K562 (cell line): Measurements from ENCODE around the gene SLC10A4. TPM values are rescaled to one million over a fixed set of nuclear protein-coding genes. Genes with fewer than 3 reads are reported as not detected.

ENCODE experiments used
- HDAC6 ChIP-seq: IDR thresholded peaks from 2 replicates; pipeline ENCODE4 v1.6.1; 2012; ENCODE audit warnings: low read depth, mild to moderate bottlenecking, control low read depth, inconsistent platforms, low read length, moderate library complexity
- KLF13 ChIP-seq: fragments of 450-650 bp; IDR thresholded peaks from 2 replicates; pipeline ENCODE4 v1.6.1; 2016; ENCODE audit warnings: missing genetic modification characterization, low read depth, mild to moderate bottlenecking, missing compliant biosample characterization, moderate library complexity, borderline replicate concordance
- MEF2D ChIP-seq: conservative IDR thresholded peaks from 2 replicates; pipeline ENCODE4 v1.6.1; 2016; ENCODE audit warnings: low read depth, missing genetic modification characterization, missing compliant biosample characterization
- ZMIZ1 ChIP-seq, 2 experiments: fragments of 150-350 bp in 1 of 2; IDR thresholded peaks; 2 replicates each; pipeline ENCODE4 v1.6.1; 2012 to 2016; ENCODE audit warnings: low read depth in 2 of 2, low read length in 2 of 2, mild to moderate bottlenecking in 1 of 2, moderate library complexity in 1 of 2
- ZNF431 ChIP-seq: sonication (generic); formaldehyde crosslinking; IDR thresholded peaks from 2 replicates; pipeline ENCODE4 v1.8.0; 2022; ENCODE audit warnings: mild to moderate bottlenecking, missing genetic modification reagents
- ZNF609 ChIP-seq: sonication (generic); formaldehyde crosslinking; IDR thresholded peaks from 2 replicates; pipeline ENCODE4 v1.8.1; 2023; ENCODE audit warnings: missing genetic modification reagents, mild to moderate bottlenecking, borderline replicate concordance
- polyA plus RNA-seq, 8 experiments: library from polyadenylated mRNA; depleted of rRNA in 4 of 8; stranded (reverse) in 5 of 8; unstranded in 3 of 8; fragments of >200 nt; fragmentation: Nextera tagmentation in 2 of 8; fragmentation: Illumina TruSeq in 1 of 8; extraction: Ambion mirVana in 2 of 8; extraction: Trizol in 1 of 8; gene quantifications; 2 replicates each; pipeline versions ENCODE4 v1.2.1 to v1.2.3, GENCODE V29; 2011 to 2014; ENCODE audit warnings: inconsistent platforms in 1 of 8, missing spikeins in 1 of 8
- total RNA-seq, 7 experiments: library from RNA; depleted of rRNA in 6 of 7; stranded (reverse); fragments of >200 nt in 6 of 7; fragmentation: Illumina TruSeq in 2 of 7; extraction: Trizol in 2 of 7; gene quantifications; 2 replicates each; pipeline versions ENCODE4 v1.2.1 to v1.2.3, GENCODE V29; 2011 to 2021; ENCODE audit warnings: low replicate concordance in 1 of 7

SLC10A4 gene
- total and polyA plus RNA-seq, 9 of the 15 experiments (the other 6 are each of a cell fraction or from before 2014, with no cell fraction given): 2.5 to 16.9 (median 9.3) TPM

- TF ChIP-seq ZMIZ1 (IDR thresholded peaks at IDR 0.05; ENCODE audit: low read depth in 2 of 2, low read length in 2 of 2) (no peak), HDAC6 (no peak), ZNF609 (no peak), MEF2D (no peak), KLF13 (tag) (no peak), ZNF431 (CRISPR knock-in tag) (no peak)
Measured at GRCh38 chr4:48483006-48483776, at the start of gene SLC10A4 (continued).
